Fibroblast of lung (primary cell): ENCODE results near the gene CMIP. TPM values are rescaled to one million over a fixed set of nuclear protein-coding genes. Genes with fewer than 3 reads are reported as not detected.
A peak's percentile ranks its signal among the peaks of the same experiment; 100 is the strongest.
"Not testable (repeated sequence)": the region's sequence is repeated elsewhere in the genome, so short reads cannot be mapped to it uniquely, and the experiment has no call there.

ENCODE experiments used
- DNase-seq, 2 donors: peaks; one replicate each; pipeline versions ENCODE4 v3.0.0 to v3.0.0-alpha.2; 2010; ENCODE audit warnings: low read depth in 2 of 2
- H2AFZ ChIP-seq: 2 replicates; pipeline ENCODE4 v1.5.1; 2012; ENCODE audit warnings: low read length, control low read depth, inconsistent platforms
- H3K27ac ChIP-seq: 2 replicates; pipeline ENCODE4 v1.5.1; 2011; ENCODE audit warnings: low read length, control low read depth; ENCODE audit not compliant: insufficient read depth
- H3K27me3 ChIP-seq: 2 replicates; pipeline ENCODE4 v1.5.1; 2011; ENCODE audit warnings: mild to moderate bottlenecking, low read length; ENCODE audit not compliant: control insufficient read depth, insufficient read depth
- H3K36me3 ChIP-seq: 2 replicates; pipeline ENCODE4 v1.5.1; 2011; ENCODE audit warnings: low read length; ENCODE audit not compliant: control insufficient read depth, insufficient read depth
- H3K4me1 ChIP-seq: 2 replicates; pipeline ENCODE4 v1.5.1; 2011; ENCODE audit warnings: low read length; ENCODE audit not compliant: control insufficient read depth, insufficient read depth; ENCODE audit errors: extremely low read depth
- H3K4me2 ChIP-seq: 2 replicates; pipeline ENCODE4 v1.5.1; 2011; ENCODE audit warnings: low read length, control low read depth; ENCODE audit not compliant: insufficient read depth; ENCODE audit errors: extremely low read depth
- H3K4me3 ChIP-seq, 4 experiments: fragments of 200-600 bp in 1 of 4; sonication (generic) in 1 of 4; replicated peaks in 1 of 4; 2 replicates each; pipeline ENCODE4 v1.5.1; 2011 to 2016; ENCODE audit warnings: low read length in 4 of 4, low read depth in 3 of 4, mild to moderate bottlenecking in 3 of 4, control low read depth in 2 of 4, inconsistent platforms in 1 of 4, mixed read lengths in 1 of 4; ENCODE audit not compliant: insufficient read depth in 1 of 4; ENCODE audit errors: control extremely low read depth in 1 of 4
- H3K79me2 ChIP-seq: 2 replicates; pipeline ENCODE4 v1.5.1; 2012; ENCODE audit warnings: mild to moderate bottlenecking, low read length, inconsistent platforms; ENCODE audit not compliant: control insufficient read depth, insufficient read depth
- H3K9ac ChIP-seq: 2 replicates; pipeline ENCODE4 v1.5.1; 2011; ENCODE audit warnings: mild to moderate bottlenecking, low read length, control low read depth; ENCODE audit not compliant: insufficient read depth
- H3K9me3 ChIP-seq: 2 replicates; pipeline ENCODE4 v1.5.1; 2012; ENCODE audit warnings: low read depth, low read length; ENCODE audit not compliant: control insufficient read depth, insufficient read depth
- H4K20me1 ChIP-seq: 2 replicates; pipeline ENCODE4 v1.5.1; 2011; ENCODE audit warnings: low read length; ENCODE audit not compliant: control insufficient read depth, insufficient read depth; ENCODE audit errors: extremely low read depth
- CTCF ChIP-seq, 2 donors: IDR thresholded peaks in 1 of 2; conservative IDR thresholded peaks in 1 of 2; 1 replicate in 1 of 2; 2 replicates in 1 of 2; pipeline ENCODE4 v1.5.1; 2011 to 2012; ENCODE audit warnings: low read length in 2 of 2, control low read depth in 1 of 2, inconsistent platforms in 1 of 2, low read depth in 1 of 2, mild to moderate bottlenecking in 1 of 2
- EZH2 ChIP-seq: IDR thresholded peaks from 2 replicates; pipeline ENCODE4 v1.5.1; 2012; ENCODE audit warnings: low read length, control low read depth, mild to moderate bottlenecking; ENCODE audit errors: missing control alignments
- polyA plus RNA-seq, 2 donors: library from polyadenylated mRNA; depleted of rRNA in 1 of 2; stranded (reverse) in 1 of 2; unstranded in 1 of 2; fragments of >200 nt; gene quantifications; 2 replicates each; pipeline ENCODE4 v1.2.1, GENCODE V29; 2011 to 2012; ENCODE audit warnings: missing spikeins in 1 of 2
- total RNA-seq: library from RNA; depleted of rRNA; stranded (reverse); fragments of >200 nt; gene quantifications from 2 replicates; pipeline ENCODE4 v1.2.1, GENCODE V29; 2014

Gene CMIP
- total and polyA plus RNA-seq, 2 donors (not counting 1 experiment from before 2014, with no cell fraction given), result 1.9 to 5.1 TPM

- DNase-seq, result peak in 1 of 2 donors; percentile 43
- Histone ChIP-seq H3K4me2 (no peak overlapping the region), H3K36me3 (no peaks in the 10 kb centered on the region), H3K79me2 (no peaks in the 10 kb centered on the region), H3K9me3 (no peaks in the 10 kb centered on the region), H3K4me1 (no peaks in the 10 kb centered on the region), H3K27me3 (no peaks in the 10 kb centered on the region), H2AFZ (no peak overlapping the region), H3K27ac (no peak overlapping the region), H3K9ac (no peak overlapping the region), H3K4me3 (no peak overlapping the region), H4K20me1 (no peaks in the 10 kb centered on the region)
- TF ChIP-seq EZH2, result no peak
- no peak for TF ChIP-seq CTCF (conservative IDR thresholded peaks at IDR 0.05 in 1 of 2, IDR thresholded peaks at IDR 0.05 in 1 of 2; ENCODE audit: low read depth in 1 of 2, low read length in 2 of 2)
Observed at GRCh38 chr16:81686391-81687130, 242.0 kb downstream of the CMIP start.

GRCh38 chr16:81687131-81687456 lies 242.5 kb downstream of the CMIP start:
- Histone ChIP-seq H3K79me2 (no peaks in the 10 kb centered on the region), H3K4me3 (no peak overlapping the region), H3K36me3 (peaks cover 2% of the 10 kb centered on the region), H3K4me2 (no peak overlapping the region), H3K4me1 (no peaks in the 10 kb centered on the region), H3K27ac (no peak overlapping the region), H3K27me3 (no peaks in the 10 kb centered on the region), H3K9me3 (no peaks in the 10 kb centered on the region), H4K20me1 (no peaks in the 10 kb centered on the region), H3K9ac (no peak overlapping the region), H2AFZ (no peak overlapping the region)
- DNase-seq, result no peak
- TF ChIP-seq CTCF (conservative IDR thresholded peaks at IDR 0.05 in 1 of 2, IDR thresholded peaks at IDR 0.05 in 1 of 2; ENCODE audit: low read depth in 1 of 2, low read length in 2 of 2) (no peak), EZH2 (no peak)

- Histone ChIP-seq H3K4me3 (no peak overlapping the region), H3K4me2 (no peak overlapping the region), H4K20me1 (no peaks in the 10 kb centered on the region), H3K79me2 (no peaks in the 10 kb centered on the region), H3K36me3 (peaks cover 2% of the 10 kb centered on the region), H3K9me3 (no peaks in the 10 kb centered on the region), H3K27ac (no peak overlapping the region), H3K4me1 (peaks cover 2% of the 10 kb centered on the region), H2AFZ (no peak overlapping the region), H3K9ac (no peak overlapping the region), H3K27me3 (no peaks in the 10 kb centered on the region)
- TF ChIP-seq CTCF (conservative IDR thresholded peaks at IDR 0.05 in 1 of 2, IDR thresholded peaks at IDR 0.05 in 1 of 2; ENCODE audit: low read depth in 1 of 2, low read length in 2 of 2) (no peak), EZH2 (no peak)
- DNase-seq, result peak in 1 of 2 donors; percentile 53
Observed at GRCh38 chr16:81688182-81688581, 243.6 kb downstream of the CMIP start.

- H3K4me3 ChIP-seq, H3K27ac ChIP-seq, H3K9me3 ChIP-seq, H3K4me2 ChIP-seq, H3K79me2 ChIP-seq, H3K9ac ChIP-seq, DNase-seq, H4K20me1 ChIP-seq, H3K27me3 ChIP-seq, H2AFZ ChIP-seq, H3K4me1 ChIP-seq, H3K36me3 ChIP-seq: not testable (repeated sequence)
Observed at GRCh38 chr16:81688839-81689238, 244.2 kb downstream of the CMIP start.
